HG02840 (cell line): ENCODE results near the gene HNF1B.

Source experiments
- ATAC-seq: cut with Tn5 transposase; IDR thresholded peaks from one replicate; pipeline ENCODE4 v1.9.1; 2021; ENCODE audit warnings: mild to moderate bottlenecking, moderate library complexity, moderate number of reproducible peaks; ENCODE audit not compliant: unreplicated experiment, low FRiP score

Gene HNF1B

GRCh38 chr17:37640015-37640414 lies 104.8 kb downstream of the HNF1B start:
- ATAC-seq: no peak

- no peak for ATAC-seq
These were observed 106.9 kb downstream of the HNF1B start for GRCh38 chr17:37637956-37638355.
